Superior temporal gyrus (tissue), 1 donor: ENCODE measurements around the gene PSMD13.
"Not testable (repeated sequence)": the region's sequence is repeated elsewhere in the genome, so short reads cannot be mapped to it uniquely, and the experiment has no call there.

Source experiments
- DNase-seq: peaks from one replicate; pipeline ENCODE4 v3.0.0-alpha.2; 2016; ENCODE audit errors: extremely low spot score

The PSMD13 gene

GRCh38 chr11:272931-273198 lies 36.1 kb downstream of the PSMD13 start:
- no peak for DNase-seq

GRCh38 chr11:276219-276618 lies 39.4 kb downstream of the PSMD13 start:
- DNase-seq = no peak

GRCh38 chr11:278001-278951 lies 41.5 kb downstream of the PSMD13 start, which contains the start of gene NLRP6:
Gene NLRP6 (plus strand): TSS chr11:278407. CDS start chr11:278570, 163 bp downstream.
- no peak for DNase-seq

- DNase-seq = no peak
Observed at GRCh38 chr11:279040-279965, 42.5 kb downstream of the PSMD13 start.

- no peak for DNase-seq
Observed at GRCh38 chr11:279966-280705, 43.4 kb downstream of the PSMD13 start.

- DNase-seq = no peak
Observed at GRCh38 chr11:280706-281485, 44.1 kb downstream of the PSMD13 start.

- no peak for DNase-seq
Observed at GRCh38 chr11:281486-282161, 44.8 kb downstream of the PSMD13 start.

GRCh38 chr11:282171-282570 lies 45.4 kb downstream of the PSMD13 start:
- no peak for DNase-seq

- no peak for DNase-seq
Observed at GRCh38 chr11:282630-283360, 46.0 kb downstream of the PSMD13 start.

- DNase-seq = no peak
Observed at GRCh38 chr11:283405-284104, 46.8 kb downstream of the PSMD13 start.

GRCh38 chr11:284105-285020 lies 47.6 kb downstream of the PSMD13 start:
- no peak for DNase-seq

GRCh38 chr11:285021-285893 lies 48.5 kb downstream of the PSMD13 start:
- no peak for DNase-seq

GRCh38 chr11:285894-286220 lies 49.1 kb downstream of the PSMD13 start:
- DNase-seq = no peak

- DNase-seq = not testable (repeated sequence)
Observed at GRCh38 chr11:286977-287820, 50.4 kb downstream of the PSMD13 start.

- DNase-seq = no peak
Observed at GRCh38 chr11:287821-288477, 51.2 kb downstream of the PSMD13 start.
